ENCODE results near the gene ARSG. TPM values are rescaled to one million over a fixed set of nuclear protein-coding genes. Genes with fewer than 3 reads are reported as not detected.

The ARSG gene
- total and polyA plus RNA-seq, 2 of the 13 experiments (the other 11 are each of a cell fraction or from before 2014, with no cell fraction given) = 3.7 to 15.2 TPM

DNA sequence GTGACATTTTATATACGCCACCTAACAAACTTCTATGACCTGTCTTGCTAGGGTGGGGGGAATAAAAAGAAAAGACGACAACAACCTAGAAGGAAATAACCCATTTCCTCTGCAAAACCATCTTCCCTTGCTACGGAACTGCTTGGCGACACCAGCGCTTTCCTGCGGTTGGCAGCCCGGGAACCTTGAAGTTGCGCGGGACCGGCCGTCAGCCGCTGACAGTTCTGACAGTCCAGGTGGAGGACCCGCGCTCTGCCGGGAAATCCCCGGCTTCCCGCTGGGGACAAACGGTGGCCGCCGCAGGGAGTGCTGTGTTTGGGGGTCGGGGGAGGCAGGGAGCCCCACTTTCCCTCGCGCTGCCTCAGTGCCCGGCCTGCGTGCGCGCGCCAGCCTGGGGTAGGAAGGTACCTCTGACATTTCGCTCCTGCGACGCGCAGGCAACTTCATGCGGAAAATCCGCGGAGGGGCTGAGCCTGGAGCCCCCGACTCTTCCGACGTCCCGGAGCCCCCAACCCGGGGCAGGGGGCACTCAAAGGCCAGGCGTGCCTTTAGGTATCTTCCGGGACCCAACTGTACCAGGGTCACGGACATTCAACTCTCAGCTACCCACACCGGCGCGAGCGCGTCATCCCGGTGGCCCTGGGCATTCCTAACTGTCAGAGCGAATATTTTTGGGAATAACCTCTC, 884 bp upstream of the ARSG start (continued):
- TF ChIP-seq CENPT (CRISPR knock-in tag; IDR thresholded peaks at IDR 0.05; ENCODE audit: low read depth) (0 out of 2 replicates have a peak, but pooled peaks have one; percentile 56), RBM22 (optimal IDR thresholded peaks at IDR 0.05; ENCODE audit: low read length) (no peak), TOE1 (CRISPR knock-in tag; IDR thresholded peaks at IDR 0.05) (no peak), PHF20 (CRISPR knock-in tag; IDR thresholded peaks at IDR 0.05) (no peak), DPF2 (CRISPR knock-in tag; IDR thresholded peaks at IDR 0.05; ENCODE audit: borderline replicate concordance, low read depth) (no peak), NR2F2 (IDR thresholded peaks at IDR 0.05; ENCODE audit: borderline replicate concordance, low read depth) (no peak), MZF1 (CRISPR knock-in tag; IDR thresholded peaks at IDR 0.05; ENCODE audit: borderline replicate concordance) (no peak), SRY (CRISPR knock-in tag; IDR thresholded peaks at IDR 0.05) (no peak; the same call in 1 of the 2 replicates), ZBTB21 (CRISPR knock-in tag; IDR thresholded peaks at IDR 0.05) (no peak), ZMAT3 (CRISPR knock-in tag; conservative IDR thresholded peaks at IDR 0.05) (no peak; the same call in 1 of the 2 replicates), ZNF451 (CRISPR knock-in tag; IDR thresholded peaks at IDR 0.05) (no peak), HOXA3 (CRISPR knock-in tag; IDR thresholded peaks at IDR 0.05) (no peak; the same call in 1 of the 2 replicates), NFRKB (IDR thresholded peaks at IDR 0.05) (no peak), ZNF777 (CRISPR knock-in tag; IDR thresholded peaks at IDR 0.05) (0 out of 2 replicates have a peak, but pooled peaks have one; percentile 44)
- TF ChIP-seq, protein P1, sequence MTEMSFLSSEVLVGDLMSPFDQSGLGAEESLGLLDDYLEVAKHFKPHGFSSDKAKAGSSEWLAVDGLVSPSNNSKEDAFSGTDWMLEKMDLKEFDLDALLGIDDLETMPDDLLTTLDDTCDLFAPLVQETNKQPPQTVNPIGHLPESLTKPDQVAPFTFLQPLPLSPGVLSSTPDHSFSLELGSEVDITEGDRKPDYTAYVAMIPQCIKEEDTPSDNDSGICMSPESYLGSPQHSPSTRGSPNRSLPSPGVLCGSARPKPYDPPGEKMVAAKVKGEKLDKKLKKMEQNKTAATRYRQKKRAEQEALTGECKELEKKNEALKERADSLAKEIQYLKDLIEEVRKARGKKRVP (CRISPR knock-in tag; IDR thresholded peaks at IDR 0.05) = no peak
- TF ChIP-seq, protein P2, sequence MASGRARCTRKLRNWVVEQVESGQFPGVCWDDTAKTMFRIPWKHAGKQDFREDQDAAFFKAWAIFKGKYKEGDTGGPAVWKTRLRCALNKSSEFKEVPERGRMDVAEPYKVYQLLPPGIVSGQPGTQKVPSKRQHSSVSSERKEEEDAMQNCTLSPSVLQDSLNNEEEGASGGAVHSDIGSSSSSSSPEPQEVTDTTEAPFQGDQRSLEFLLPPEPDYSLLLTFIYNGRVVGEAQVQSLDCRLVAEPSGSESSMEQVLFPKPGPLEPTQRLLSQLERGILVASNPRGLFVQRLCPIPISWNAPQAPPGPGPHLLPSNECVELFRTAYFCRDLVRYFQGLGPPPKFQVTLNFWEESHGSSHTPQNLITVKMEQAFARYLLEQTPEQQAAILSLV (CRISPR knock-in tag; IDR thresholded peaks at IDR 0.05; ENCODE audit: borderline replicate concordance) = no peak
- TF ChIP-seq, protein P3, sequence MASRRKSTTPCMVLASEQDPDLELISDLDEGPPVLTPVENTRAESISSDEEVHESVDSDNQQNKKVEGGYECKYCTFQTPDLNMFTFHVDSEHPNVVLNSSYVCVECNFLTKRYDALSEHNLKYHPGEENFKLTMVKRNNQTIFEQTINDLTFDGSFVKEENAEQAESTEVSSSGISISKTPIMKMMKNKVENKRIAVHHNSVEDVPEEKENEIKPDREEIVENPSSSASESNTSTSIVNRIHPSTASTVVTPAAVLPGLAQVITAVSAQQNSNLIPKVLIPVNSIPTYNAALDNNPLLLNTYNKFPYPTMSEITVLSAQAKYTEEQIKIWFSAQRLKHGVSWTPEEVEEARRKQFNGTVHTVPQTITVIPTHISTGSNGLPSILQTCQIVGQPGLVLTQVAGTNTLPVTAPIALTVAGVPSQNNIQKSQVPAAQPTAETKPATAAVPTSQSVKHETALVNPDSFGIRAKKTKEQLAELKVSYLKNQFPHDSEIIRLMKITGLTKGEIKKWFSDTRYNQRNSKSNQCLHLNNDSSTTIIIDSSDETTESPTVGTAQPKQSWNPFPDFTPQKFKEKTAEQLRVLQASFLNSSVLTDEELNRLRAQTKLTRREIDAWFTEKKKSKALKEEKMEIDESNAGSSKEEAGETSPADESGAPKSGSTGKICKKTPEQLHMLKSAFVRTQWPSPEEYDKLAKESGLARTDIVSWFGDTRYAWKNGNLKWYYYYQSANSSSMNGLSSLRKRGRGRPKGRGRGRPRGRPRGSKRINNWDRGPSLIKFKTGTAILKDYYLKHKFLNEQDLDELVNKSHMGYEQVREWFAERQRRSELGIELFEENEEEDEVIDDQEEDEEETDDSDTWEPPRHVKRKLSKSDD (CRISPR knock-in tag; IDR thresholded peaks at IDR 0.05; ENCODE audit: low read depth) = no peak
- TF ChIP-seq, protein P4, sequence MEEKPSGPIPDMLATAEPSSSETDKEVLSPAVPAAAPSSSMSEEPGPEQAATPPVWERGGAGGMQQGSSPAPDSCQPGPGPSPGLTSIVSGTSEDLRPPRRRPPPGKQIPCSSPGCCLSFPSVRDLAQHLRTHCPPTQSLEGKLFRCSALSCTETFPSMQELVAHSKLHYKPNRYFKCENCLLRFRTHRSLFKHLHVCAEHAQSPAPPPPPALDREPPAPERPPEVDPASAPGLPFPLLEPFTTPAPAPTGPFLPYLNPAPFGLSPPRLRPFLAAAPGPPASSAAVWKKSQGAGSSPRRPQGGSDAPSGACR (CRISPR knock-in tag; IDR thresholded peaks at IDR 0.05) = peak; percentile 37; the same call in 1 of the 2 replicates
- TF ChIP-seq, protein P5, sequence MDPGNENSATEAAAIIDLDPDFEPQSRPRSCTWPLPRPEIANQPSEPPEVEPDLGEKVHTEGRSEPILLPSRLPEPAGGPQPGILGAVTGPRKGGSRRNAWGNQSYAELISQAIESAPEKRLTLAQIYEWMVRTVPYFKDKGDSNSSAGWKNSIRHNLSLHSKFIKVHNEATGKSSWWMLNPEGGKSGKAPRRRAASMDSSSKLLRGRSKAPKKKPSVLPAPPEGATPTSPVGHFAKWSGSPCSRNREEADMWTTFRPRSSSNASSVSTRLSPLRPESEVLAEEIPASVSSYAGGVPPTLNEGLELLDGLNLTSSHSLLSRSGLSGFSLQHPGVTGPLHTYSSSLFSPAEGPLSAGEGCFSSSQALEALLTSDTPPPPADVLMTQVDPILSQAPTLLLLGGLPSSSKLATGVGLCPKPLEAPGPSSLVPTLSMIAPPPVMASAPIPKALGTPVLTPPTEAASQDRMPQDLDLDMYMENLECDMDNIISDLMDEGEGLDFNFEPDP (CRISPR knock-in tag; conservative IDR thresholded peaks at IDR 0.05) = no peak
- TF ChIP-seq, protein P6, sequence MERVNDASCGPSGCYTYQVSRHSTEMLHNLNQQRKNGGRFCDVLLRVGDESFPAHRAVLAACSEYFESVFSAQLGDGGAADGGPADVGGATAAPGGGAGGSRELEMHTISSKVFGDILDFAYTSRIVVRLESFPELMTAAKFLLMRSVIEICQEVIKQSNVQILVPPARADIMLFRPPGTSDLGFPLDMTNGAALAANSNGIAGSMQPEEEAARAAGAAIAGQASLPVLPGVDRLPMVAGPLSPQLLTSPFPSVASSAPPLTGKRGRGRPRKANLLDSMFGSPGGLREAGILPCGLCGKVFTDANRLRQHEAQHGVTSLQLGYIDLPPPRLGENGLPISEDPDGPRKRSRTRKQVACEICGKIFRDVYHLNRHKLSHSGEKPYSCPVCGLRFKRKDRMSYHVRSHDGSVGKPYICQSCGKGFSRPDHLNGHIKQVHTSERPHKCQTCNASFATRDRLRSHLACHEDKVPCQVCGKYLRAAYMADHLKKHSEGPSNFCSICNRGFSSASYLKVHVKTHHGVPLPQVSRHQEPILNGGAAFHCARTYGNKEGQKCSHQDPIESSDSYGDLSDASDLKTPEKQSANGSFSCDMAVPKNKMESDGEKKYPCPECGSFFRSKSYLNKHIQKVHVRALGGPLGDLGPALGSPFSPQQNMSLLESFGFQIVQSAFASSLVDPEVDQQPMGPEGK (CRISPR knock-in tag; IDR thresholded peaks at IDR 0.05) = peak; percentile 59
